Measurements from ENCODE around the gene LAMB3.

Gene LAMB3

DNA sequence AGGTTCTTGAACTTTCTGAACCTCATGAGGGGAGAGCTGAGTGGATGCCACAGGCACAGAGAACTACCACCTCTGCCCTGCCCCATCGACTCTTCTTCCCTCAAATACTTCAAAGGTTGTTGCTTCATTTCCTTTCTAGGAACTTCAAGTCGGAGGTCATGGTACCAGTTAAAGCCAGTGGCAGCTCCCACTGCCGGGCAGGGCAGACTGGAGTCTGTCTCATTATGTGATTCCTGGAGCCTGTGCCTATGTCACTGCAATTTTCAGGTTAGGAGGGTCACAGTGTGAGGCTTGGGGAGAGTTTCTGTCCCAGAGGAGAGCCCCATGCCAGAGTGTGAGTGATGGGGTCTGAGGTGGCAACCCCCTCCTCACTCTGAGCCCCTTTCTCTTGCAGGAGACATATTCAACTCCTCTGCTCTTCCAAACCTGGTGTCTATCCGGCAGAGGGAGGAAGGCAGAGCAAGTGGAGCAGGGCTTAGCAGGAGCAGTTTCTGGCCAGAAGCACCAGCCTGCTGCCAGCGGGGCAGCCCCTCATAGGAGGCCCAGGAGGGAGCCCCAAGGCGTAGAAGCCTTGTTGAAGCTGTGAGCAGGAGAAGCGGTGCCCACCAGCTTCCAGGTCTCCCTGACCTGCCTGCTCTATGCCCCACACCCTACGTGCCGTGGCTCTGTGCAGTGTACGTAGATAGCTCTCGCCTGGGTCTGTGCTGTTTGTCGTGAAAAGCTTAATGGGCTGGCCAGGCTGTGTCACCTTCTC lies 39.4 kb downstream of the LAMB3 start:
- Mint-ChIP-seq H3K4me3 (no peak overlapping the region), H3K27me3 (ENCODE audit: low read depth) (peaks cover 2% of the 10 kb centered on the region), H3K4me1 (ENCODE audit: low read depth) (peaks cover 3% of the 10 kb centered on the region), H3K36me3 (ENCODE audit: low read depth) (no peaks in the 10 kb centered on the region), H3K27ac (no peak overlapping the region), H3K9me3 (no peaks in the 10 kb centered on the region)
- DNase-seq (ENCODE audit: low spot score) = no peak

DNA sequence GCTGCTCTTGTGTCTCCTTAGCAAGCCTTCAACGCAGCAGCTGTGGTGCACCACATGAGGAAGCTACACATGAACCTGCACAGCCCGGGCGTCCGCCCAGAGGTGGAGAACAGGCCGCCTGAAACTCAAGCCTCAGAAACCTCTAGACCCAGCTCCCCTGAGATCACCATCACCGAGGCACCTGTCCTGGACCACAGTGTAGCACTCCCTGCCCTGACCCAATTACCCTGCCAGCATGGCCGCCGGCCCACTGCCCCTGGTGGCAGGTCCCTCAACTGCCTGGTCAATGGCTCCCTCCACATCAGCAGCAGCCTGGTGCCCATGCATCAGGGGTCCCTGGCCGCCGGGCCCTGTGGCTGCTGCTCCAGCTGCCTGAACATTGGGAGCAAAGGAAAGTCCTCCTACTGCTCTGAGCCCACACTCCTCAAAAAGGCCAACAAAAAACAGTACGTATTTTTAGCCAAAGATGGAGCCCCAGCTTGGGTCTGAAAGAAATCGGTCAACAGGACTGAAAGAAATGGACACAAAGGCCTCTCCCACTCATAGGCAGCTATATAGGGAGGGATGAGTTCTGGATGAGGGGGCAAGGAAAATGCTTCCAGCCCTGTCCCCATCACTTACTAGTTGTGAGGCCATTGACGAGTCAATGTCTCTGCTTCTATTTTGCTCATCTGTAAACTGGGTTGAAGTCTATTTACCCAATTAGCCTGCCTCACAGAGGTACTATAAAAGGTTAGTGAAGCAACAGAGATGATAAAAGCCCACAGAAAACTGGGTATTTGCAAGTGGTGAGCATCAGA lies 40.3 kb downstream of the LAMB3 start:
- Mint-ChIP-seq H3K4me1 (ENCODE audit: low read depth) (peaks cover 3% of the 10 kb centered on the region), H3K27me3 (ENCODE audit: low read depth) (peaks cover 2% of the 10 kb centered on the region), H3K4me3 (no peak overlapping the region), H3K9me3 (no peaks in the 10 kb centered on the region), H3K36me3 (ENCODE audit: low read depth) (no peaks in the 10 kb centered on the region), H3K27ac (no peak overlapping the region)
- no peak for DNase-seq (ENCODE audit: low spot score)

- no peak overlapping the region for H3K4me3 Mint-ChIP-seq
- H3K9me3 Mint-ChIP-seq = no peaks in the 10 kb centered on the region
- peaks cover 2% of the 10 kb centered on the region for H3K27me3 Mint-ChIP-seq (ENCODE audit: low read depth)
- no peak for DNase-seq (ENCODE audit: low spot score)
- no peak overlapping the region for H3K27ac Mint-ChIP-seq
- no peaks in the 10 kb centered on the region for H3K36me3 Mint-ChIP-seq (ENCODE audit: low read depth)
- peaks cover 3% of the 10 kb centered on the region for H3K4me1 Mint-ChIP-seq (ENCODE audit: low read depth)
These were observed 41.7 kb downstream of the LAMB3 start for GRCh38 chr1:209610631-209610905.

DNA sequence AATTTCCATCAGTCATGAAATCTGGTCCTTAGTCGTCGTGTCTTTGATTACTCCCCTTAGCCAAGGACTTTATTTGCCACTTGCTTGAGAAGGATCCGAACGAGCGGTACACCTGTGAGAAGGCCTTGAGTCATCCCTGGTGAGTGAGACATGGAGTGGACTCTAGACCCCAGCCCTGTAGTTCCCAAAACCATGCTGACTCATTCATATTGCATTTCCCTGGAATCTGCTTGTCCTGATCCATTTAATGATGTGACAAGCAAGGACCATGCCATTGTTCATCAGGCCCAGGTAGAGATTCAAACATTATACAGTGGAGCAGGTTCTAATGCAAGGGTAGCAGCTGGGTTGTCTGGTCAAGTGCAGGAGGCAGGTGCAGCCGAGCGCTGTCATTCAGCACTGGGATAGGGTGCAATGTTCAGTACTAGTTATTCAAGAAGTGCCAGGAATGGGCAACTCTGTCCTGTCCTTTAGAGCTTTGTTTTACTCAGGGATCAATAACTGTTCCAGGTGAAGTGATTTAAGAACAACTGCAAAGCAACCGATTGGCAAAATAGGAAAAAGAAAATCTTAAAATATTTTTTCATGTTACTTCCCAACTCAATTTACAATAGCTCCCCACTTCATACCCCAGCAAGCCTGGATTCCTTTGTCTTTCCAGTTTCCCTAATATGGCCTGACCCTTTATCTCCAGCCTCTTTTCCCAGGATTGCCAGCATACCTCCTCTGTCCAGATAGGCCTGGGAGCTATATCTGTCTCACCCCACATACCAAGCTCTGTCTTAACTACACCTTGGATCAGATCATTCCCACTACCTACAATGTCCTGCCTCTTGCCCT lies 42.2 kb downstream of the LAMB3 start:
- Mint-ChIP-seq H3K9me3 (no peaks in the 10 kb centered on the region), H3K27ac (no peak overlapping the region), H3K27me3 (ENCODE audit: low read depth) (peaks cover 2% of the 10 kb centered on the region), H3K36me3 (ENCODE audit: low read depth) (no peaks in the 10 kb centered on the region), H3K4me1 (ENCODE audit: low read depth) (peaks cover 3% of the 10 kb centered on the region), H3K4me3 (no peak overlapping the region)
- DNase-seq (ENCODE audit: low spot score) = no peak

DNA sequence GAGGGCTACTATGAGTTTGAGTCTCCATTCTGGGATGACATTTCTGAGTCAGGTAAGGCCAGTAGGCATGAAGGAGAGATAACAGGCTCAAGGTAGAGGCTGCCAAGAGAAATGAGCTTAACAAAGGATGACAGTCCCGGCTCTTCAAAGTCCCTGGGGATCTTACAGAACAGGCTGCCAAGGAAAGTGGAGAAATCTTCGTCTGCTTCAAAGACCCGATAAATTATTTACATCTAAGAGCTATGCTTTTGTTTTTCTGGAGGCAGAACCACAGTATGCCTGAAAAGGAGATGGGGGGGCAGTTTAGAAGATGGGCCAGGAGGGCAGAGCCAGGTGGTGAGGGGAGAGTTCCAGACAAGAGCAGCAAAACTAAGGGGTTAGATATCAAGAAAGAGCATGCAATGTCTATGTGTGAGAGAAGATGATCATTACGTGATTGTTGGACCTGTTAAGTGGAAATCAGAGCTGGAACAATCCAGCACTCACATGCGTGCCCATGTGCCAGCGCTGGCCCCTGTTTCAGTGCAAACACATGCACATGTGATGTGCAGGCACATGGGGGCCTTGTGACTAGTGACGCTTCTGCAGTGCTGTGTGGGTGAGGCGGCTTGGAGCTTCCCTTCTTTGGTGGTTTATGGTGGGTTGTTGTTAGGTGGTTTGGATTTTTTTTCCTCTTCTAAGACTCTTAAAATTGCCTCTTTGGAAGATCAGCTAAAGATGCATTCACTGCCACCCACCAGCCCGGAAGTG lies 43.0 kb downstream of the LAMB3 start:
- peaks cover 2% of the 10 kb centered on the region for H3K27me3 Mint-ChIP-seq (ENCODE audit: low read depth)
- no peak overlapping the region for H3K27ac Mint-ChIP-seq
- DNase-seq (ENCODE audit: low spot score) = no peak
- no peaks in the 10 kb centered on the region for H3K36me3 Mint-ChIP-seq (ENCODE audit: low read depth)
- H3K4me3 Mint-ChIP-seq = no peak overlapping the region
- peaks cover 3% of the 10 kb centered on the region for H3K4me1 Mint-ChIP-seq (ENCODE audit: low read depth)
- H3K9me3 Mint-ChIP-seq = no peaks in the 10 kb centered on the region

DNA sequence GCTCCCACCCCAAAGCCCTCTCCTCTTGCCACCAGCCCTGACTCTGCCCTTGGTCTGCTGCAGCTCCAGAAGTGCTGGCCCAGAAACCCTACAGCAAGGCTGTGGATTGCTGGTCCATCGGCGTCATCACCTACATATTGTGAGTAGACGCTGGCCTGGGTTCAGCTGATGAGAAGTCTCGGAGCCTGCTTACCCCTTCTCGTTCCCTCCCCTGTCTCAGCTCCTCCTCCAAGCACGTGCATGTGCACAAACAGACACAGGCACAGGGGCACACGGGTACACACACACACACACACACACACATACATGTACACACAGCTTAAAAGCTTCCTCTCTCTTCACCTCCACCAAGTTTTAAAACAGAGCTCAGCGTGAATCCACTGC lies 44.4 kb downstream of the LAMB3 start:
- no peak overlapping the region for H3K4me3 Mint-ChIP-seq
- no peaks in the 10 kb centered on the region for H3K9me3 Mint-ChIP-seq
- DNase-seq (ENCODE audit: low spot score) = no peak
- no peaks in the 10 kb centered on the region for H3K27me3 Mint-ChIP-seq (ENCODE audit: low read depth)
- H3K4me1 Mint-ChIP-seq (ENCODE audit: low read depth) = peaks cover 3% of the 10 kb centered on the region
- H3K27ac Mint-ChIP-seq = no peak overlapping the region
- H3K36me3 Mint-ChIP-seq (ENCODE audit: low read depth) = no peaks in the 10 kb centered on the region

DNA sequence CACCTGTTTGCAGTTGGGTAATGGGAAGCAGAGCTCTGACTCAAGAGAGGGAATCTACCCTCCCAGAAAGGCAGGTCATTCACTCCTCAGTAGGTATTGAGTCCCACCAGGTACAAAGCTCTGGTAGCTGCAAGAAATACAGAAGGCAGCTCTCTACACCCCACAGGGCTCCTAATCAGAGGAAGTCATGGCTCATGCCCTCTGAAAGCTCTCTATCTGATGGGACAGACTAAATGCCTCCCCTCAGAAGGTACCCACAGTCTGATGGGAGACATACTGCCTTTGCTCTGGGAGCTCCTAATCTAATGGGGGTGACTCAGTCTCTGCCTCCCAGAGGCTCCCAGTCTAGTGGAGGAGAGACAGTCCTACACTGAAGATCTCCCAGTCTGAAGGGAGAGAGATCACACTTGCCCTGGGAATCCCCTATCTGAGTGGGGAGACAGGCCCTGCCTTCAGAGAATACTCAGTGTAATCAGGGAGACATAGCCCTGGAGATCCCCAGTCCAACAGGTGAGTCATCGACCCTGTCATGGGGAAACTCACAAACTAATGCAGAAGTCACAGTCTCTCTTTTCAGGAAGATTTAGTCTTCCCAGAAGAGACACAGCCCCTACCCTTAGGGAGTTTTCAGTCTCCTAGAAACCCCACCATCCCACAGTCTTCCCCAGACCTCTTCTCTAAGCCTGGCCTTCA lies 45.0 kb downstream of the LAMB3 start:
- no peaks in the 10 kb centered on the region for H3K36me3 Mint-ChIP-seq (ENCODE audit: low read depth)

DNA sequence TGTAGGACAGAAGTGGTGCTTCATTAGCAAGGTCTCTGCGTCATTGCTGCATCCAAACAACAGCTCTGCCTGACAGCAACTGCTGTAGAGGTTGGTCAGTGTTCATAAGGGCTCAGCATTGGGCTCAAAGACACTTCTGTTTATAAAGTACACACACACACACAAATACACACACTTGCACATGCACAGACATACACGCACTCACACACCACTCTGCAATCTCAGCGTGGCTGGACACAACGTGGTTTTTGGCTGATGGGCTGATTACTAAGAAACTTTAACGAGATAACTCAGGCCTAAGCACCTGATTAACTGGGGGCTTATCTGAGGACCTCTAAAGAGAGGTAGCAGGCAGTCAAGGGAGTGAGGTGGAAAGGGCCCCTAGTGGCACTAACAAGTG lies 48.3 kb downstream of the LAMB3 start:
- Mint-ChIP-seq H3K4me1 (ENCODE audit: low read depth) (no peaks in the 10 kb centered on the region), H3K27ac (no peak overlapping the region)

More for the DNA sequence above, 45.0 kb downstream of the LAMB3 start:
- no peak overlapping the region for H3K4me3 Mint-ChIP-seq
- no peaks in the 10 kb centered on the region for H3K9me3 Mint-ChIP-seq
- peak overlapping the region; percentile 15 for H3K27ac Mint-ChIP-seq
- no peaks in the 10 kb centered on the region for H3K4me1 Mint-ChIP-seq (ENCODE audit: low read depth)
- peak; percentile 60 for DNase-seq (ENCODE audit: low spot score)
- no peaks in the 10 kb centered on the region for H3K27me3 Mint-ChIP-seq (ENCODE audit: low read depth)

GRCh38 chr1:209601809-209602657 lies 50.2 kb downstream of the LAMB3 start:
- no peak overlapping the region for H3K27ac Mint-ChIP-seq
- peak; percentile 10 for DNase-seq (ENCODE audit: low spot score)
- peaks cover 27% of the 10 kb centered on the region for H3K27me3 Mint-ChIP-seq (ENCODE audit: low read depth)
- no peak overlapping the region for H3K4me3 Mint-ChIP-seq
- H3K36me3 Mint-ChIP-seq (ENCODE audit: low read depth) = no peaks in the 10 kb centered on the region
- no peaks in the 10 kb centered on the region for H3K9me3 Mint-ChIP-seq
- H3K4me1 Mint-ChIP-seq (ENCODE audit: low read depth) = no peaks in the 10 kb centered on the region

More for the DNA sequence above, 48.3 kb downstream of the LAMB3 start:
- H3K27me3 Mint-ChIP-seq (ENCODE audit: low read depth) = peaks cover 19% of the 10 kb centered on the region
- H3K36me3 Mint-ChIP-seq (ENCODE audit: low read depth) = no peaks in the 10 kb centered on the region
- no peak overlapping the region for H3K4me3 Mint-ChIP-seq
- DNase-seq (ENCODE audit: low spot score) = no peak
- no peaks in the 10 kb centered on the region for H3K9me3 Mint-ChIP-seq

DNA sequence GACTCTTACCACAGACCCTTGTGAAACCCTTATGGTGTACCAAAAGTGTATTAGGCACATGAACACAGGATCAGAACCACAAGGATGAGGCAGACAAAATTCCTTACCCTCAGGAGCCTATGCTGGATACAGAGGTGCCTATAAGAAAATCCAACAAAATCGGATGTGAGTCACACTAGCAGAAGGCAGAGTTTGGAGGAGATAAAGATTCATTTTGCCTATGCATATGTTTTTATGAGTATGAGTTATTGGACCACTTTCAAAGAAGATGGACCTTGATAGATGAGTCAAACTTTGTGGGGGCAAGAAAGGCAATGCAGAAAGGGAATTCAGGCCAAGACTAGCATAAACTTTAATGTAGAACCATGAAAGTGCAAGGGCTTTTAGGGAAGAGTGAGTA lies 51.7 kb downstream of the LAMB3 start:
- Mint-ChIP-seq H3K4me1 (ENCODE audit: low read depth) (no peaks in the 10 kb centered on the region), H3K4me3 (no peak overlapping the region), H3K9me3 (no peaks in the 10 kb centered on the region), H3K36me3 (ENCODE audit: low read depth) (no peaks in the 10 kb centered on the region), H3K27ac (no peak overlapping the region), H3K27me3 (ENCODE audit: low read depth) (peaks cover 32% of the 10 kb centered on the region)
- no peak for DNase-seq (ENCODE audit: low spot score)

DNA sequence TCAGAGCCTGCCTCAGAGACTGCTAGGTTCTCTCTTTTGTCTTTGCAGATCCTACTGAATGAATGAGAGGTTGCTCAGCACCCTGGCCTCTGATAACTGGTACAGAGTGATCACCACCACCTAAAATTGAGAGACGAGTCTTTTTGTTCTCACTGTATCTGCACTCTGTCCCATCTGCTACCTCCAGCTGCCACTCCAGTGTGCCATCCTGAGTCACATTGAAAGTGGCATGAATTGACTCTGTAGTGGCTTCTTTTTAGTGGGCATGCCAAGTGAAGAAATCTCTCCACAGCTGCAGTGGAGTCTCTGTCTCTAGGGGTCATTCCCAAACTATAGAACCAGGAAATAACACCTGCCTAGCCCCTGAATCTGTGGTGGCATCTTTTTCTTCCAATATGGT lies 54.0 kb downstream of the LAMB3 start:
- H3K4me1 Mint-ChIP-seq (ENCODE audit: low read depth) = no peaks in the 10 kb centered on the region
- H3K27me3 Mint-ChIP-seq (ENCODE audit: low read depth) = peaks cover 45% of the 10 kb centered on the region
- no peak for DNase-seq (ENCODE audit: low spot score)
- no peaks in the 10 kb centered on the region for H3K9me3 Mint-ChIP-seq
- no peak overlapping the region for H3K4me3 Mint-ChIP-seq
- H3K27ac Mint-ChIP-seq = no peak overlapping the region
- no peaks in the 10 kb centered on the region for H3K36me3 Mint-ChIP-seq (ENCODE audit: low read depth)

DNA sequence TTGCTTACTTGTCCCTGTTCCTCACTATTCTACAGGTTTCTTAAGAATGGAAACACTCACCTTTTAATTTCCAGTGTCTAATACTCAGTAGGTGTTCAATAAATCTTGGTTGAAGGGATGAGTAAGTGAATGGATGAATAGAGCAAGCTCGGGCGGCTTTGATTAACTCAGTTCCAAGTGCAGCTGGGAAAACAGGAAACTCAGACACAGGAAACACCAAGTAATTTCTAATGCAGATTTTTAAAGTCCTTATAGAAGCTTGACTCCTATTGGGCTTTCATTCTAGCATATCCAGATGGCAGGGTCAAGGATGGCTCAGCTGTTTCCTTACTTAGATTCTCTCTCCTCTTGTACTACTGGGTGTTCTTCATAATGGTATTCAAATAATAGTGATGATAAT lies 54.7 kb downstream of the LAMB3 start:
- H3K27ac Mint-ChIP-seq = no peak overlapping the region
- H3K9me3 Mint-ChIP-seq = no peaks in the 10 kb centered on the region
- H3K4me1 Mint-ChIP-seq (ENCODE audit: low read depth) = no peaks in the 10 kb centered on the region
- H3K27me3 Mint-ChIP-seq (ENCODE audit: low read depth) = peaks cover 47% of the 10 kb centered on the region
- no peak overlapping the region for H3K4me3 Mint-ChIP-seq
- H3K36me3 Mint-ChIP-seq (ENCODE audit: low read depth) = no peaks in the 10 kb centered on the region
- no peak for DNase-seq (ENCODE audit: low spot score)

Data from T-helper 2 cell treated with Interferon-gamma antibody and Interleukin-4, amounts not matched to agents 5 μg/mL and 100 μg/mL, for 36 hours (primary cell).